ENCODE results near the gene PPFIA2. TPM values are rescaled to one million over a fixed set of nuclear protein-coding genes. Genes with fewer than 3 reads are reported as not detected.

The PPFIA2 gene
- total and polyA plus RNA-seq, 5 donors, result 0.62 to 3.0 (median 0.89) TPM

GRCh38 chr12:81208187-81208911 is 550.8 kb downstream of the PPFIA2 start:
- no peaks in the 10 kb centered on the region for H3K9me3 ChIP-seq (ENCODE audit: control insufficient read depth, low read length)
- H3K27me3 ChIP-seq (ENCODE audit: control insufficient read depth, insufficient read depth), result no peaks in the 10 kb centered on the region
- no peaks in the 10 kb centered on the region for H3K4me1 ChIP-seq (ENCODE audit: control insufficient read depth, insufficient read depth, low read length)
- ATAC-seq (no peak), DNase-seq (no peak)
- H3K4me3 ChIP-seq (ENCODE audit: low read length), result no peak overlapping the region
- intact Hi-C loops (cut with DNase I), result no loop called here
- H3K27ac ChIP-seq (ENCODE audit: low read length), result no peak overlapping the region
- 70% methylated on average over 9 of the region's 9 CpGs for WGBS
